ENCODE measurements around the gene LDHD. TPM values are rescaled to one million over a fixed set of nuclear protein-coding genes. Genes with fewer than 3 reads are reported as not detected.

LDHD gene
- total and polyA plus RNA-seq, 2 donors from 2014 or later = 14.7 to 73.3 TPM

GRCh38 chr16:75063549-75064088 lies 53.0 kb downstream of the LDHD start:
- no peak for DNase-seq

GRCh38 chr16:75062976-75063346 lies 53.6 kb downstream of the LDHD start:
- TF ChIP-seq CTCF (IDR thresholded peaks at IDR 0.05; ENCODE audit: borderline replicate concordance, extremely low read depth, insufficient read depth) = no peak
- H3K9me3 ChIP-seq (ENCODE audit: control insufficient read depth in 2 of 3, insufficient read depth in 1 of 3, low read length in 3 of 3) = no peaks in the 10 kb centered on the region
- FAIRE-seq = no peak
- H3K27me3 ChIP-seq (ENCODE audit: control insufficient read depth, insufficient read depth, low read length) = no peaks in the 10 kb centered on the region
- peaks cover 0 to 18% (median 8%) of the 10 kb centered on the region in 3 donors for H3K4me1 ChIP-seq (ENCODE audit: control insufficient read depth in 2 of 3, insufficient read depth in 2 of 3, low read depth in 1 of 3, low read length in 3 of 3)
- no peak overlapping the region for H3K9ac ChIP-seq (ENCODE audit: low read length in 3 of 3)
- H3K4me3 ChIP-seq (ENCODE audit: low read length in 3 of 3) = no peak overlapping the region
- no peak for DNase-seq
- H3K36me3 ChIP-seq (ENCODE audit: control insufficient read depth in 2 of 3, insufficient read depth in 3 of 3, low read length in 3 of 3) = no peaks in the 10 kb centered on the region
- H3K27ac ChIP-seq (ENCODE audit: low read depth in 2 of 2, low read length in 2 of 2) = no peak overlapping the region
- intact Hi-C loops (cut with DNase I) = no loop called here

More at GRCh38 chr16:75063549-75064088, 53.0 kb downstream of the LDHD start:
- intact Hi-C loops (cut with DNase I) = no loop called here
- Histone ChIP-seq H3K4me3 (ENCODE audit: low read length in 3 of 3) (no peak overlapping the region), H3K36me3 (ENCODE audit: control insufficient read depth in 2 of 3, insufficient read depth in 3 of 3, low read length in 3 of 3) (no peaks in the 10 kb centered on the region), H3K9ac (ENCODE audit: low read length in 3 of 3) (no peak overlapping the region), H3K4me1 (ENCODE audit: control insufficient read depth in 2 of 3, insufficient read depth in 2 of 3, low read depth in 1 of 3, low read length in 3 of 3) (peaks cover 0 to 18% (median 8%) of the 10 kb centered on the region in 3 donors), H3K27ac (ENCODE audit: low read depth in 2 of 2, low read length in 2 of 2) (no peak overlapping the region), H3K9me3 (ENCODE audit: control insufficient read depth in 2 of 3, insufficient read depth in 1 of 3, low read length in 3 of 3) (no peaks in the 10 kb centered on the region), H3K27me3 (ENCODE audit: control insufficient read depth, insufficient read depth, low read length) (no peaks in the 10 kb centered on the region)
- TF ChIP-seq CTCF (IDR thresholded peaks at IDR 0.05; ENCODE audit: borderline replicate concordance, extremely low read depth, insufficient read depth) = no peak
- no peak for FAIRE-seq

GRCh38 chr16:75062135-75062975 lies 54.2 kb downstream of the LDHD start:
- no peak for FAIRE-seq
- H3K36me3 ChIP-seq (ENCODE audit: control insufficient read depth in 2 of 3, insufficient read depth in 3 of 3, low read length in 3 of 3) = no peaks in the 10 kb centered on the region
- peaks cover 0 to 18% (median 8%) of the 10 kb centered on the region in 3 donors for H3K4me1 ChIP-seq (ENCODE audit: control insufficient read depth in 2 of 3, insufficient read depth in 2 of 3, low read depth in 1 of 3, low read length in 3 of 3)
- H3K27ac ChIP-seq (ENCODE audit: low read depth in 2 of 2, low read length in 2 of 2) = no peak overlapping the region
- peak in 1 of 5 donors; percentile 79 for DNase-seq
- H3K27me3 ChIP-seq (ENCODE audit: control insufficient read depth, insufficient read depth, low read length) = no peaks in the 10 kb centered on the region
- H3K9ac ChIP-seq (ENCODE audit: low read length in 3 of 3) = no peak overlapping the region
- TF ChIP-seq CTCF (IDR thresholded peaks at IDR 0.05; ENCODE audit: borderline replicate concordance, extremely low read depth, insufficient read depth) = no peak
- no peak overlapping the region for H3K4me3 ChIP-seq (ENCODE audit: low read length in 3 of 3)
- no peaks in the 10 kb centered on the region for H3K9me3 ChIP-seq (ENCODE audit: control insufficient read depth in 2 of 3, insufficient read depth in 1 of 3, low read length in 3 of 3)
- intact Hi-C loops (cut with DNase I) = no loop called here

Other genes with a start within 250 kb of the LDHD start
- 60.0 TPM for gene WDR59, start 131.7 kb downstream of the LDHD start, total RNA-seq
- gene WDR59, start 131.7 kb downstream of the LDHD start, polyA plus RNA-seq (ENCODE audit: insufficient read depth, low read depth, low replicate concordance) = 32.6 TPM
- 23.1 TPM for gene ZNRF1, start 117.8 kb downstream of the LDHD start, total RNA-seq
- gene ZNRF1, start 117.8 kb downstream of the LDHD start, polyA plus RNA-seq (ENCODE audit: insufficient read depth, low read depth, low replicate concordance) = 10.8 TPM
- gene ZFP1, start 31.7 kb upstream of the LDHD start, total RNA-seq = 9.2 TPM
- gene ZFP1, start 31.7 kb upstream of the LDHD start, polyA plus RNA-seq (ENCODE audit: insufficient read depth, low read depth, low replicate concordance) = 4.6 TPM
- not detected for gene CTRB2, start 90.4 kb upstream of the LDHD start, total RNA-seq
- gene CTRB2, start 90.4 kb upstream of the LDHD start, polyA plus RNA-seq (ENCODE audit: insufficient read depth, low read depth, low replicate concordance) = not detected
- not detected for gene CTRB1, start 102.2 kb upstream of the LDHD start, total RNA-seq
- not detected for gene CTRB1, start 102.2 kb upstream of the LDHD start, polyA plus RNA-seq (ENCODE audit: insufficient read depth, low read depth, low replicate concordance)
- gene BCAR1, start 134.8 kb upstream of the LDHD start, total RNA-seq = 123 TPM
- 69.1 TPM for gene BCAR1, start 134.8 kb upstream of the LDHD start, polyA plus RNA-seq (ENCODE audit: insufficient read depth, low read depth, low replicate concordance)